Neural crest cell (in vitro differentiated cells): ENCODE results near the gene MYH3. TPM values are rescaled to one million over a fixed set of nuclear protein-coding genes. Genes with fewer than 3 reads are reported as not detected.

Experiments
- DNase-seq: peaks from one replicate; pipeline ENCODE4 v3.0.0; 2021; ENCODE audit warnings: low read depth, mixed read lengths, low spot score
- H3K27ac Mint-ChIP-seq: one replicate; pipeline ENCODE4 v1.8.0; 2021; ENCODE audit warnings: mild to moderate bottlenecking, mixed read lengths; ENCODE audit not compliant: unreplicated experiment
- H3K27me3 Mint-ChIP-seq: 2 replicates; pipeline ENCODE4 v1.8.0; 2021; ENCODE audit warnings: low read depth, mild to moderate bottlenecking, mixed read lengths
- H3K36me3 Mint-ChIP-seq: 2 replicates; pipeline ENCODE4 v1.8.0; 2021; ENCODE audit warnings: low read depth, mild to moderate bottlenecking, mixed read lengths
- H3K4me1 Mint-ChIP-seq: 2 replicates; pipeline ENCODE4 v1.8.0; 2021; ENCODE audit warnings: mixed read lengths
- H3K4me3 Mint-ChIP-seq: one replicate; pipeline ENCODE4 v1.8.0; 2021; ENCODE audit warnings: mild to moderate bottlenecking, mixed read lengths
- H3K9me3 Mint-ChIP-seq: 2 replicates; pipeline ENCODE4 v1.8.0; 2021; ENCODE audit warnings: mixed read lengths
- CTCF ChIP-seq: fragments of 200-600 bp; sonication (generic); conservative IDR thresholded peaks from 2 replicates; pipeline ENCODE4 v1.5.0; 2021; ENCODE audit warnings: antibody characterized with exemption, mild to moderate bottlenecking
- total RNA-seq: library from RNA; stranded (reverse); gene quantifications from 2 replicates; pipeline ENCODE4 v1.2.1, GENCODE V29; 2021

MYH3 gene
- total RNA-seq, 1 donor from 2014 or later: 3.6 TPM

- H3K9me3 Mint-ChIP-seq: no peaks in the 10 kb centered on the region
- peaks cover 6% of the 10 kb centered on the region for H3K27me3 Mint-ChIP-seq
- H3K36me3 Mint-ChIP-seq: no peaks in the 10 kb centered on the region
- no peaks in the 10 kb centered on the region for H3K4me1 Mint-ChIP-seq
- TF ChIP-seq CTCF: no peak
- no peak overlapping the region for H3K27ac Mint-ChIP-seq
- DNase-seq: no peak
- no peak overlapping the region for H3K4me3 Mint-ChIP-seq
Measured at GRCh38 chr17:10608244-10608643, 48.9 kb downstream of the MYH3 start.

- no peak for TF ChIP-seq CTCF
- Mint-ChIP-seq H3K9me3 (no peaks in the 10 kb centered on the region), H3K27ac (no peak overlapping the region), H3K27me3 (peaks cover 12% of the 10 kb centered on the region), H3K36me3 (no peaks in the 10 kb centered on the region), H3K4me3 (no peak overlapping the region), H3K4me1 (no peaks in the 10 kb centered on the region)
- no peak for DNase-seq
Measured at GRCh38 chr17:10606110-10606509, 51.0 kb downstream of the MYH3 start.

GRCh38 chr17:10605221-10605783, 51.8 kb downstream of the MYH3 start:
- Mint-ChIP-seq H3K4me1 (no peaks in the 10 kb centered on the region), H3K9me3 (no peaks in the 10 kb centered on the region), H3K27ac (no peak overlapping the region)

GRCh38 chr17:10604521-10604920, 52.6 kb downstream of the MYH3 start:
- H3K36me3 Mint-ChIP-seq: no peaks in the 10 kb centered on the region
- H3K9me3 Mint-ChIP-seq: no peaks in the 10 kb centered on the region
- no peaks in the 10 kb centered on the region for H3K4me1 Mint-ChIP-seq
- H3K4me3 Mint-ChIP-seq: no peak overlapping the region
- DNase-seq: no peak
- no peak for TF ChIP-seq CTCF
- H3K27me3 Mint-ChIP-seq: peaks cover 20% of the 10 kb centered on the region
- H3K27ac Mint-ChIP-seq: no peak overlapping the region

More at GRCh38 chr17:10605221-10605783, 51.8 kb downstream of the MYH3 start:
- Mint-ChIP-seq H3K4me3 (no peak overlapping the region), H3K27me3 (peaks cover 18% of the 10 kb centered on the region), H3K36me3 (no peaks in the 10 kb centered on the region)
- DNase-seq: no peak
- no peak for TF ChIP-seq CTCF

- no peak for TF ChIP-seq CTCF
- H3K36me3 Mint-ChIP-seq: no peaks in the 10 kb centered on the region
- no peak for DNase-seq
- H3K4me1 Mint-ChIP-seq: no peaks in the 10 kb centered on the region
- no peak overlapping the region for H3K4me3 Mint-ChIP-seq
- no peak overlapping the region for H3K27ac Mint-ChIP-seq
- H3K27me3 Mint-ChIP-seq: peaks cover 21% of the 10 kb centered on the region
- H3K9me3 Mint-ChIP-seq: no peaks in the 10 kb centered on the region
Measured at GRCh38 chr17:10603931-10604330, 53.2 kb downstream of the MYH3 start.
